K562 (cell line): ENCODE results near the gene AMDHD1. TPM values are rescaled to one million over a fixed set of nuclear protein-coding genes. Genes with fewer than 3 reads are reported as not detected.

ENCODE experiments used
- ATAC-seq: fragments of 200-7000 bp; cut with Tn5 transposase; 3 replicates; pipeline ENCODE4 v1.9.1; 2020; ENCODE audit warnings: moderate library complexity
- BruUV-seq: library from RNA; stranded (reverse); fragments of 400-500 nt; replicated peaks from 2 replicates; lab custom pipeline; 2021; lab: Mats Ljungman, UMichigan
- CTCF ChIA-PET: fragments of 300-600 bp; formaldehyde crosslinking; extraction: SDS; loops from one replicate; lab custom pipeline; 2021; ENCODE audit warnings: low intra/inter-chr PET ratio; lab: Yijun Ruan, JAX
- POLR2A ChIA-PET: fragments of 300-600, 350-650 bp; sonication (Branson Sonifier 250); formaldehyde crosslinking; extraction: SDS; loops from one replicate; lab custom pipeline; 2021; ENCODE audit warnings: antibody characterized with exemption, inconsistent platforms; lab: Yijun Ruan, JAX
- DNase-seq, 4 experiments: peaks; one replicate each; pipeline versions ENCODE4 v3.0.0 to v3.0.0-alpha.2; 2011 to 2018; ENCODE audit warnings: low spot score in 3 of 4, mixed read lengths in 3 of 4; ENCODE audit errors: extremely low read depth in 1 of 4
- FAIRE-seq: peaks from 2 replicates; lab custom pipeline; 2011; peaks lifted over from hg19 to GRCh38; lab: Jason Lieb, UNC
- H2AFZ ChIP-seq: 2 replicates; pipeline ENCODE4 v1.6.0; 2011; ENCODE audit warnings: low read depth, low read length, control low read depth, inconsistent platforms
- H3K27ac ChIP-seq: fragments of 200-600 bp; 3 replicates; pipeline ENCODE4 v1.8.0; 2011; ENCODE audit warnings: low read depth, mild to moderate bottlenecking, control low read depth, inconsistent platforms, low read length, moderate library complexity, mixed read lengths; ENCODE audit errors: extremely low read depth
- H3K27me3 ChIP-seq, 2 experiments: fragments of 300-600 bp in 1 of 2; 2 replicates in 1 of 2; 3 replicates in 1 of 2; pipeline versions ENCODE4 v1.6.0 to v1.8.0; 2011; ENCODE audit warnings: inconsistent platforms in 2 of 2, low read length in 2 of 2, mild to moderate bottlenecking in 1 of 2, mixed read lengths in 1 of 2, moderate library complexity in 1 of 2; ENCODE audit not compliant: control insufficient read depth in 2 of 2, insufficient read depth in 2 of 2
- H3K36me3 ChIP-seq: fragments of 300-600 bp; 3 replicates; pipeline ENCODE4 v1.8.0; 2011; ENCODE audit warnings: mild to moderate bottlenecking, low read length, inconsistent platforms; ENCODE audit not compliant: control insufficient read depth, insufficient read depth
- H3K4me1 ChIP-seq, 2 experiments: fragments of 200-600 bp in 1 of 2; replicated peaks in 1 of 2; 2 replicates in 1 of 2; 3 replicates in 1 of 2; pipeline versions ENCODE4 v1.5.1 to v1.8.0; 2011; ENCODE audit warnings: inconsistent platforms in 2 of 2, low read length in 2 of 2, mild to moderate bottlenecking in 1 of 2, mixed read lengths in 1 of 2, moderate library complexity in 1 of 2; ENCODE audit not compliant: control insufficient read depth in 2 of 2, insufficient read depth in 2 of 2
- H3K4me2 ChIP-seq: 2 replicates; pipeline ENCODE4 v1.6.1; 2011; ENCODE audit warnings: low read length, control low read depth, inconsistent platforms, mixed read lengths; ENCODE audit not compliant: insufficient read depth
- H3K4me3 ChIP-seq: fragments of 200-600 bp; sonication (generic), shearing (Covaris generic); 2 replicates; pipeline ENCODE4 v1.5.1; 2016; ENCODE audit warnings: control low read depth, inconsistent platforms
- H3K79me2 ChIP-seq: fragments of 200-600 bp; 3 replicates; pipeline ENCODE4 v1.8.0; 2011; ENCODE audit warnings: low read length, inconsistent platforms; ENCODE audit not compliant: control insufficient read depth, insufficient read depth
- H3K9ac ChIP-seq, 2 experiments: 2 replicates each; pipeline versions ENCODE4 v1.6.0 to v1.6.1; 2011; ENCODE audit warnings: low read depth in 2 of 2, low read length in 2 of 2, control low read depth in 1 of 2, inconsistent platforms in 1 of 2, mild to moderate bottlenecking in 1 of 2, mixed read lengths in 1 of 2; ENCODE audit not compliant: insufficient read depth in 1 of 2
- H3K9me1 ChIP-seq: one replicate; pipeline ENCODE4 v1.6.0; 2011; ENCODE audit warnings: inconsistent platforms, mild to moderate bottlenecking, low read length, moderate library complexity; ENCODE audit not compliant: control insufficient read depth, insufficient read depth
- H3K9me3 ChIP-seq: replicated peaks from 2 replicates; pipeline ENCODE4 v1.5.1; 2011; ENCODE audit warnings: low read depth, low read length, inconsistent platforms; ENCODE audit not compliant: control insufficient read depth, insufficient read depth
- H4K20me1 ChIP-seq: replicated peaks from 2 replicates; pipeline ENCODE4 v1.6.1; 2011; ENCODE audit warnings: low read length, inconsistent platforms, mixed read lengths; ENCODE audit not compliant: control insufficient read depth, insufficient read depth
- NEUROD1 ChIP-seq: fragments of 150-350 bp; IDR thresholded peaks from 2 replicates; pipeline ENCODE4 v1.6.1; 2014; ENCODE audit warnings: borderline replicate concordance, low read length, low read depth; ENCODE audit not compliant: partially characterized antibody
- SAFB ChIP-seq: fragments of 200-400 bp; formaldehyde crosslinking; IDR thresholded peaks from 2 replicates; pipeline ENCODE4 v1.6.1; 2017; ENCODE audit warnings: low read depth, low read length, borderline replicate concordance
- ZNF316 ChIP-seq: fragments of 450-650 bp; IDR thresholded peaks from 2 replicates; pipeline ENCODE4 v1.6.1; 2016
- WGBS: fragments of 100-300 bp; shearing (Covaris generic); methylation state at CpG from one replicate; pipeline ENCODE4 v1.1.6; 2016; ENCODE audit warnings: low coverage, mixed read lengths; ENCODE audit not compliant: insufficient coverage; ENCODE audit errors: missing lambda C conversion rate; 5-methylcytosine and 5-hydroxymethylcytosine counted together
- in situ Hi-C: fragments of 300-500 bp; cut with MboI; formaldehyde crosslinking; loops from 4 replicates; pipeline ENCODE4 v1.15.0; 2018; ENCODE audit warnings: inconsistent platforms, mixed read lengths
- intact Hi-C: fragments of 100-400 bp; cut with micrococcal nuclease; formaldehyde crosslinking; loops from 2 replicates; pipeline ENCODE4 v1.14.2; 2022
- polyA plus RNA-seq, 8 experiments: library from polyadenylated mRNA; depleted of rRNA in 4 of 8; stranded (reverse) in 5 of 8; unstranded in 3 of 8; fragments of >200 nt; fragmentation: Nextera tagmentation in 2 of 8; fragmentation: Illumina TruSeq in 1 of 8; extraction: Ambion mirVana in 2 of 8; extraction: Trizol in 1 of 8; gene quantifications; 2 replicates each; pipeline versions ENCODE4 v1.2.1 to v1.2.3, GENCODE V29; 2011 to 2014; ENCODE audit warnings: inconsistent platforms in 1 of 8, missing spikeins in 1 of 8
- total RNA-seq, 7 experiments: library from RNA; depleted of rRNA in 6 of 7; stranded (reverse); fragments of >200 nt in 6 of 7; fragmentation: Illumina TruSeq in 2 of 7; extraction: Trizol in 2 of 7; gene quantifications; 2 replicates each; pipeline versions ENCODE4 v1.2.1 to v1.2.3, GENCODE V29; 2011 to 2021; ENCODE audit warnings: low replicate concordance in 1 of 7
- TF ChIP-seq, protein P1 (sequence below), 2 experiments: fragments of 250-450 bp in 1 of 2; fragments of 450-650 bp in 1 of 2; sonication (Bioruptor Pico) in 1 of 2; IDR thresholded peaks; 2 replicates each; pipeline versions ENCODE4 v1.6.1 to v1.8.0; 2016 to 2021; ENCODE audit warnings: mild to moderate bottlenecking in 2 of 2, moderate library complexity in 2 of 2, missing compliant biosample characterization in 1 of 2, missing genetic modification characterization in 1 of 2
- TF ChIP-seq, protein P2 (sequence below): fragments of 250-450 bp; sonication (Bioruptor Pico); IDR thresholded peaks from 2 replicates; pipeline ENCODE4 v1.8.0; 2021; ENCODE audit warnings: moderate library complexity, mild to moderate bottlenecking, inconsistent platforms

AMDHD1 gene
- total and polyA plus RNA-seq, 9 of the 15 experiments (the other 6 are each of a cell fraction or from before 2014, with no cell fraction given) = not detected

DNA sequence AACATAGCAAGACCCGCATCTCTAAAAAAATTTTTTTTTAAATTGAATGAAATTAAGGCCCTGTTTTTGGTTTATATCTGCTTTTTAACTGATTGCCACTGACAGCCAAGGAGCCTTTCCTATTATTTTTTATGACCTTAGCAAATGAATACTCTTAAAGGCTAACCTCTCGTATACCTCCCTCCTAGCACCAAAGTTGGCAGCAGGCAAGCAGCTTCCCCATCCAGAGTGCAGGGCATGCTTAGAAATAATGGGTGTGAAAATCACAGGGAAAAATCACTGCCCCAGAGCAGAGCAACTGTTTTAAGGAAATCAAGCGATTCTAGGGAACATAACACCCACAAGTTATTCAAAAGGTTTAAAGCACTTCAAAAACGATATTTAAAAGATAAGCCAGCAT lies 32.4 kb downstream of the AMDHD1 start:
- Histone ChIP-seq H3K9me1 (no peaks in the 10 kb centered on the region), H3K9me3 (no peaks in the 10 kb centered on the region), H3K4me3 (no peak overlapping the region), H3K4me1 (peaks cover 0 to 5% of the 10 kb centered on the region in 2 experiments; a peak in 1 of 5 replicates), H3K4me2 (no peak overlapping the region), H3K27ac (no peak overlapping the region), H3K36me3 (no peaks in the 10 kb centered on the region), H3K27me3 (peaks cover 20 to 27% of the 10 kb centered on the region in 2 experiments), H3K9ac (no peak overlapping the region), H4K20me1 (peaks cover 4% of the 10 kb centered on the region; the same call in 1 of the 2 replicates), H2AFZ (no peak overlapping the region), H3K79me2 (no peaks in the 10 kb centered on the region)
- TF ChIP-seq ZNF316 = no peak
- no peak for TF ChIP-seq NEUROD1
- 0% methylated on average over 4 of the region's 4 CpGs for WGBS
- ATAC-seq (no peak), DNase-seq (no peak), FAIRE-seq (no peak)
- in situ Hi-C loops (no loop called here), intact Hi-C loops (no loop called here)
- no TSS peak for BruUV-seq
- ChIA-PET POLR2A (no interaction called here), CTCF (no interaction called here)

DNA sequence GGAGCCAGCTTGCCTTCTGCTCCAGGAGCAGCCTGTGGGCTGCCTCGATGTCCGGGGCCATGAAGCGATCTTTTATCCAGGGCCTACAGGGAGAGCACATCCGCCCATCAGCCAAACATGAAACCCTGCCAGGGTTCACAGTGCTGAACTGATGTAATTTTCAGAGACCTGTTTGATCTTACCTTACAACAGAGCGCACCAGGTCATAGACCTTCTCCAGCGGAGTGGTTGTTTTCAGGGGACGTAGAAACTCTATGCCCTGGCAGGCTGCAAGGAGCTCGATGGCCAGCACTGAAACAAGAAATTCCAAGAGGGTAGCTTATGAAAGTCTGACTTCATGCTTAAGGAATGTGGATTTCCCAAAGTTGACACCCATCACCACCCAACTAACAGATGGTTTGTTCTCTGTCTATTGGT lies 33.3 kb downstream of the AMDHD1 start:
- TF ChIP-seq, protein P1, sequence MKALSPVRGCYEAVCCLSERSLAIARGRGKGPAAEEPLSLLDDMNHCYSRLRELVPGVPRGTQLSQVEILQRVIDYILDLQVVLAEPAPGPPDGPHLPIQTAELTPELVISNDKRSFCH (CRISPR knock-in tag; IDR thresholded peaks at IDR 0.05) = no peak
- TF ChIP-seq, protein P1 (tag; IDR thresholded peaks at IDR 0.05) = no peak
- TF ChIP-seq SAFB = no peak
- TF ChIP-seq, protein P2, sequence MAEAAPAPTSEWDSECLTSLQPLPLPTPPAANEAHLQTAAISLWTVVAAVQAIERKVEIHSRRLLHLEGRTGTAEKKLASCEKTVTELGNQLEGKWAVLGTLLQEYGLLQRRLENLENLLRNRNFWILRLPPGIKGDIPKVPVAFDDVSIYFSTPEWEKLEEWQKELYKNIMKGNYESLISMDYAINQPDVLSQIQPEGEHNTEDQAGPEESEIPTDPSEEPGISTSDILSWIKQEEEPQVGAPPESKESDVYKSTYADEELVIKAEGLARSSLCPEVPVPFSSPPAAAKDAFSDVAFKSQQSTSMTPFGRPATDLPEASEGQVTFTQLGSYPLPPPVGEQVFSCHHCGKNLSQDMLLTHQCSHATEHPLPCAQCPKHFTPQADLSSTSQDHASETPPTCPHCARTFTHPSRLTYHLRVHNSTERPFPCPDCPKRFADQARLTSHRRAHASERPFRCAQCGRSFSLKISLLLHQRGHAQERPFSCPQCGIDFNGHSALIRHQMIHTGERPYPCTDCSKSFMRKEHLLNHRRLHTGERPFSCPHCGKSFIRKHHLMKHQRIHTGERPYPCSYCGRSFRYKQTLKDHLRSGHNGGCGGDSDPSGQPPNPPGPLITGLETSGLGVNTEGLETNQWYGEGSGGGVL = no peak
- H3K9ac ChIP-seq = no peak overlapping the region
- H3K4me1 ChIP-seq = peaks cover 0 to 5% of the 10 kb centered on the region in 2 experiments; a peak in 1 of 5 replicates
- H2AFZ ChIP-seq = no peak overlapping the region
- no peaks in the 10 kb centered on the region for H3K36me3 ChIP-seq
- no peaks in the 10 kb centered on the region for H3K9me1 ChIP-seq
- BruUV-seq = no TSS peak
- peaks cover 4% of the 10 kb centered on the region; the same call in 1 of the 2 replicates for H4K20me1 ChIP-seq
- POLR2A ChIA-PET = no interaction called here
- peaks cover 20 to 21% of the 10 kb centered on the region in 2 experiments for H3K27me3 ChIP-seq
- H3K79me2 ChIP-seq = no peaks in the 10 kb centered on the region
- in situ Hi-C loops (no loop called here), intact Hi-C loops (no loop called here)
- DNase-seq = no peak
- no peak overlapping the region for H3K4me3 ChIP-seq
- H3K4me2 ChIP-seq = no peak overlapping the region
- ATAC-seq = no peak
- WGBS = 2% methylated on average over 8 of the region's 8 CpGs
- CTCF ChIA-PET = no interaction called here
- no peaks in the 10 kb centered on the region for H3K9me3 ChIP-seq
- no peak overlapping the region for H3K27ac ChIP-seq
- FAIRE-seq = no peak
